Cardiac fibroblast (primary cell): ENCODE data around the gene EFCAB13.
A peak's percentile ranks its signal among the peaks of the same experiment; 100 is the strongest.
"Not testable (repeated sequence)": the region's sequence is repeated elsewhere in the genome, so short reads cannot be mapped to it uniquely, and the experiment has no call there.

Experiments
- DNase-seq, 2 donors: peaks; one replicate each; pipeline versions ENCODE4 v3.0.0 to v3.0.0-alpha.2; 2010; ENCODE audit warnings: low read depth in 2 of 2
- H3K4me3 ChIP-seq, 2 donors: replicated peaks in 1 of 2; 1 replicate in 1 of 2; 2 replicates in 1 of 2; pipeline ENCODE4 v1.5.1; 2011; ENCODE audit warnings: low read depth in 2 of 2, low read length in 2 of 2, mild to moderate bottlenecking in 2 of 2, moderate library complexity in 1 of 2
- CTCF ChIP-seq: IDR thresholded peaks from one replicate; pipeline ENCODE4 v1.5.1; 2011; ENCODE audit warnings: low read depth, mild to moderate bottlenecking, low read length, inconsistent platforms

EFCAB13 gene

GRCh38 chr17:47414612-47415011, 90.9 kb downstream of the EFCAB13 start:
- DNase-seq, result no peak
- no peak for TF ChIP-seq CTCF
- H3K4me3 ChIP-seq, result no peak overlapping the region

GRCh38 chr17:47423406-47424295, 99.9 kb downstream of the EFCAB13 start:
- peak overlapping the region; percentile 39 to 48 for H3K4me3 ChIP-seq
- peak in 1 of 2 donors; percentile 1 for DNase-seq
- no peak for TF ChIP-seq CTCF

GRCh38 chr17:47425233-47425632, 101.5 kb downstream of the EFCAB13 start:
- peak in 1 of 2 donors; percentile 10 for DNase-seq
- not testable (repeated sequence) for H3K4me3 ChIP-seq

GRCh38 chr17:47425887-47426635, 102.3 kb downstream of the EFCAB13 start:
- H3K4me3 ChIP-seq, DNase-seq: not testable (repeated sequence)

- DNase-seq, result no peak
- TF ChIP-seq CTCF, result no peak
- H3K4me3 ChIP-seq, result no peak overlapping the region
These were observed 104.2 kb downstream of the EFCAB13 start for GRCh38 chr17:47427985-47428384.

GRCh38 chr17:47432240-47432639, 108.5 kb downstream of the EFCAB13 start:
- H3K4me3 ChIP-seq, DNase-seq: not testable (repeated sequence)

- no peak for DNase-seq
- H3K4me3 ChIP-seq, result no peak overlapping the region
- TF ChIP-seq CTCF, result no peak
These were observed 141.4 kb downstream of the EFCAB13 start for GRCh38 chr17:47465165-47465564.

GRCh38 chr17:47466976-47467375, 143.2 kb downstream of the EFCAB13 start:
- not testable (repeated sequence) for DNase-seq, H3K4me3 ChIP-seq
